HG02798 (cell line): ENCODE measurements around the gene CYP2C19.
"Not testable (repeated sequence)": the region's sequence is repeated elsewhere in the genome, so short reads cannot be mapped to it uniquely, and the experiment has no call there.

Experiments used
- ATAC-seq: cut with Tn5 transposase; IDR thresholded peaks from one replicate; pipeline ENCODE4 v1.9.1; 2021; ENCODE audit warnings: mild to moderate bottlenecking; ENCODE audit not compliant: unreplicated experiment, poor library complexity

CYP2C19 gene

GRCh38 chr10:94859086-94859485 is 96.6 kb downstream of the CYP2C19 start:
- no peak for ATAC-seq

- ATAC-seq = no peak
These were observed 116.2 kb downstream of the CYP2C19 start for GRCh38 chr10:94878649-94879048.

- no peak for ATAC-seq
These were observed 116.7 kb downstream of the CYP2C19 start for GRCh38 chr10:94879214-94879613.

- no peak for ATAC-seq
These were observed 126.6 kb downstream of the CYP2C19 start for GRCh38 chr10:94889123-94889522.

GRCh38 chr10:94890264-94891022 is 128.0 kb downstream of the CYP2C19 start:
- ATAC-seq = no peak

- not testable (repeated sequence) for ATAC-seq
These were observed 135.9 kb downstream of the CYP2C19 start for GRCh38 chr10:94898414-94898813.

- ATAC-seq = no peak
These were observed 139.6 kb downstream of the CYP2C19 start for GRCh38 chr10:94902080-94902479.

- ATAC-seq = no peak
These were observed 140.1 kb downstream of the CYP2C19 start for GRCh38 chr10:94902570-94902969.
